Activated B cell treated with CpG ODN at 0.5 μM for 24 hours (primary cell): ENCODE data around the gene RPL18. TPM values are rescaled to one million over a fixed set of nuclear protein-coding genes. Genes with fewer than 3 reads are reported as not detected.

Experiments used
- ATAC-seq: fragments of 200-7000 bp; cut with Tn5 transposase; one replicate; pipeline ENCODE4 v1.10.0; 2021; ENCODE audit warnings: low read depth, mild to moderate bottlenecking, moderate library complexity
- CTCF ChIA-PET: fragments of 350-600 bp; sonication (Branson Sonifier 250); formaldehyde crosslinking; loops from one replicate; lab custom pipeline; 2021; ENCODE audit warnings: antibody characterized with exemption; lab: Charles Lee
- POLR2A ChIA-PET: fragments of 350-600 bp; sonication (Branson Sonifier 250); formaldehyde crosslinking; loops from one replicate; lab custom pipeline; 2021; ENCODE audit warnings: antibody characterized with exemption; lab: Charles Lee
- DNase-seq: peaks from one replicate; pipeline ENCODE4 v3.0.0; 2022
- H3K27ac Mint-ChIP-seq: one replicate; pipeline ENCODE4 v1.8.0; 2020; ENCODE audit warnings: mixed read lengths
- H3K27me3 Mint-ChIP-seq: one replicate; pipeline ENCODE4 v1.8.0; 2021; ENCODE audit warnings: mixed read lengths
- H3K36me3 Mint-ChIP-seq: one replicate; pipeline ENCODE4 v1.8.0; 2021; ENCODE audit warnings: low read depth, mixed read lengths
- H3K4me1 Mint-ChIP-seq: one replicate; pipeline ENCODE4 v1.8.0; 2021; ENCODE audit warnings: mixed read lengths
- H3K4me3 Mint-ChIP-seq: one replicate; pipeline ENCODE4 v1.8.0; 2020; ENCODE audit warnings: mild to moderate bottlenecking, mixed read lengths
- H3K9me3 Mint-ChIP-seq: one replicate; pipeline ENCODE4 v1.8.0; 2020; ENCODE audit warnings: mixed read lengths
- CTCF ChIP-seq: fragments of 200-600 bp; IDR thresholded peaks from one replicate; pipeline ENCODE4 v1.8.0; 2022; ENCODE audit warnings: antibody characterized with exemption, mild to moderate bottlenecking
- intact Hi-C: fragments of 100-400 bp; cut with micrococcal nuclease; formaldehyde crosslinking; loops from one replicate; pipeline ENCODE4 v1.15.1; 2024
- total RNA-seq: library from RNA; stranded (reverse); gene quantifications from 2 replicates; pipeline ENCODE4 v1.2.3, GENCODE V29; 2022

Gene RPL18
- total RNA-seq, 1 donor from 2014 or later, result 2,427 TPM

- Mint-ChIP-seq H3K4me3 (no peak overlapping the region), H3K27me3 (peaks cover 2% of the 10 kb centered on the region), H3K36me3 (no peaks in the 10 kb centered on the region), H3K9me3 (no peaks in the 10 kb centered on the region), H3K4me1 (no peaks in the 10 kb centered on the region), H3K27ac (no peak overlapping the region)
- DNase-seq (no peak), ATAC-seq (no peak)
- intact Hi-C loops, result no loop called here
- ChIA-PET CTCF (no interaction called here), POLR2A (interaction anchor here (0.6 to 0.7 kb wide), 2 partner anchors 40 to 157 kb away, joined by 3 to 4 read pairs; no protein-coding TSS in a partner anchor)
- no peak for TF ChIP-seq CTCF
Observed at GRCh38 chr19:48575931-48576622, 42.9 kb downstream of the RPL18 start.

GRCh38 chr19:48573163-48573505 is 45.8 kb downstream of the RPL18 start:
- ATAC-seq, result no peak
- H3K27me3 Mint-ChIP-seq, result peaks cover 6% of the 10 kb centered on the region
- intact Hi-C loops, result no loop called here
- ChIA-PET POLR2A (no interaction called here), CTCF (no interaction called here)
- H3K4me1 Mint-ChIP-seq, result no peaks in the 10 kb centered on the region
- no peak for TF ChIP-seq CTCF
- no peak overlapping the region for H3K4me3 Mint-ChIP-seq
- no peak overlapping the region for H3K27ac Mint-ChIP-seq
- no peaks in the 10 kb centered on the region for H3K36me3 Mint-ChIP-seq
- DNase-seq, result no peak
- no peaks in the 10 kb centered on the region for H3K9me3 Mint-ChIP-seq

GRCh38 chr19:48571378-48572162 is 47.4 kb downstream of the RPL18 start:
- ChIA-PET CTCF (interaction anchor here (1.1 kb wide), 1 partner anchor 10 kb away, joined by 3 read pairs; no protein-coding TSS in a partner anchor), POLR2A (interaction anchor here (0.8 kb wide), 1 partner anchor 78 kb away, joined by 3 read pairs; no protein-coding TSS in a partner anchor)
- intact Hi-C loops, result no loop called here
- no peaks in the 10 kb centered on the region for H3K4me1 Mint-ChIP-seq
- no peak overlapping the region for H3K27ac Mint-ChIP-seq
- no peaks in the 10 kb centered on the region for H3K9me3 Mint-ChIP-seq
- no peak for TF ChIP-seq CTCF
- no peak for ATAC-seq
- DNase-seq, result no peak
- H3K36me3 Mint-ChIP-seq, result no peaks in the 10 kb centered on the region
- H3K4me3 Mint-ChIP-seq, result no peak overlapping the region
- H3K27me3 Mint-ChIP-seq, result peaks cover 9% of the 10 kb centered on the region

GRCh38 chr19:48569814-48570213 is 49.2 kb downstream of the RPL18 start:
- no peak overlapping the region for H3K4me3 Mint-ChIP-seq
- H3K27ac Mint-ChIP-seq, result no peak overlapping the region
- ChIA-PET POLR2A (interaction anchor here (0.7 kb wide), 1 partner anchor 82 kb away, joined by 4 read pairs; no protein-coding TSS in a partner anchor), CTCF (no interaction called here)
- peaks cover 9% of the 10 kb centered on the region for H3K27me3 Mint-ChIP-seq
- H3K36me3 Mint-ChIP-seq, result no peaks in the 10 kb centered on the region
- intact Hi-C loops, result no loop called here
- no peak for ATAC-seq
- H3K9me3 Mint-ChIP-seq, result no peaks in the 10 kb centered on the region
- TF ChIP-seq CTCF, result no peak
- DNase-seq, result no peak
- no peaks in the 10 kb centered on the region for H3K4me1 Mint-ChIP-seq

GRCh38 chr19:48568345-48568886 is 50.6 kb downstream of the RPL18 start:
- no peak overlapping the region for H3K4me3 Mint-ChIP-seq
- TF ChIP-seq CTCF, result no peak
- intact Hi-C loops, result no loop called here
- DNase-seq, result no peak
- H3K27ac Mint-ChIP-seq, result no peak overlapping the region
- no peaks in the 10 kb centered on the region for H3K36me3 Mint-ChIP-seq
- ChIA-PET POLR2A (no interaction called here), CTCF (no interaction called here)
- no peak for ATAC-seq
- H3K27me3 Mint-ChIP-seq, result peaks cover 9% of the 10 kb centered on the region
- H3K9me3 Mint-ChIP-seq, result no peaks in the 10 kb centered on the region
- H3K4me1 Mint-ChIP-seq, result peaks cover 2% of the 10 kb centered on the region
